HG02642 (cell line): ENCODE data around the gene CNTN5.
"Not testable (repeated sequence)": the region's sequence is repeated elsewhere in the genome, so short reads cannot be mapped to it uniquely, and the experiment has no call there.

Source experiments
- ATAC-seq: cut with Tn5 transposase; IDR thresholded peaks from one replicate; pipeline ENCODE4 v1.9.1; 2021; ENCODE audit warnings: mild to moderate bottlenecking; ENCODE audit not compliant: unreplicated experiment, poor library complexity

The CNTN5 gene

DNA sequence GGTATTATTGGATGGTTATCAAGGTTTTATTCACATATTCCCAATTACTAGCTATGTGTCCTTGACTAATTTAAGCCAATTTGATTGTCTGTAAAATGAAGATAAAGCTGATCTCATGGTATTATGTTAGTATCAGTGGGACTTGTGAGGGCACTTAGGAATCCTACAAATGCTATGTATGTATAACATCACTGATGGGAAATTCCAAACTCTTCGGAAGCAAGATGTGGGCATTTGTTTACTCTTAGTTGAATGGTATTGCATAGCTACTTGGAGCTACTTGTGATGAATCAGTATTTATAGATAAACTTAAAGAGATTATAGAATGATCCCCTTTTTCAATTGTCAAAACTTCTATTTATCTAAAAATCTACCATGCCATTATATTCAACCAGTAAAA is 239.9 kb downstream of the CNTN5 start:
- no peak for ATAC-seq

- no peak for ATAC-seq
These were observed 248.1 kb downstream of the CNTN5 start for GRCh38 chr11:99268886-99269285.

DNA sequence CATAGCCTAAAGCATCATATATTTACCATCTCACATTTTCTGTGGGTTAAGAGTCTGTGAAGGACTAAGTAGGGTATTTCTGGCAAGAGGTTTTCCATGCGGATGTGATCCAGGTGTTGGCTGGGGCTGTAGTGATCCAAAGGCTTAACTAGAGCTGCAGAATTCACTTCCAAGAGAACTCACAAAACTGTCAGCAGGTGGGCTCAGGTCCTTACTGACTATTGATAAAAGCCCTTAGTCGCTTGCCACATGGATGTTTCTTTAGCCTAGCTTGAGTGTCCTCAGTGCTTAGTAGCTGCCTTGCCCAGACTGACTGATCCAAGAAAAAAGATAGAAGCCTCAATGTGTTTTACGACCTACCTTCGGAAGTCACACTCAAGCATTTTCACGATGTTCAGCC is 250.8 kb downstream of the CNTN5 start:
- ATAC-seq = no peak

DNA sequence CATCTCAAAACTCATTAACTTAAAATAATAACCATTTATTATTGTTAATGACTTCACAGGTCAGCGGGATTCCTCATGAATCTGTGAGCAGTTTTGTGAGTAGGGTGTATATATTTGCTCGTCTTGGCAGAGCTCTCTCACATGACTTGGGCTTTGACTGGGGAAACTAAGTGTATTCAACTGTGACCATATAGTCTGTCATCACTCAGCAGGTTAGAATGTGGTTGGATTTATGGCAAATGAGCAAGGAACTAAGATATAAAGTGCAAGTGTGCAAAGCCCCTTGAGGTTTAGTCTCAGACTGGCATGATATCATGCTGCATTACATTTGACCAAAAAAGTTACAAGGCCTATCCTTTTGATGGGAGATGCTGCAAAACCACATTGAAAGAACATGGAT is 254.8 kb downstream of the CNTN5 start:
- no peak for ATAC-seq

DNA sequence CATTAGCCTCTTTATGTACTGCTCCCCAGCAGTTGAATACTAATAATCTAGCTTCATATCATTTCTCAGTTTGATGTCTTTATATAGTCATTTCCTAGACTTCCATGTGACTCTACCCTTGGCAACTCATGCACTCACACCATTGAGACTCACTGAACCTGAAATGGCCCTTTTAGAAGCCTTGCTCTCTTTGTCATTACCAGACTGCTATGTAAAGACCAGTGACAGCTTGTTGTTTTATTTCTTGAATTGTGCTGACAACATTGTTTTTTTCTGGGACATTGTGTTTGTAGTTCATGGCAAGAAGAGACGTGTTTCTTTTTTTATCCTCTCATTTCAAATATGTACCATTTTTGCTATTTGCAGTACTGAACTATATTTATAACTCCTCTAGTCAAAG is 256.5 kb downstream of the CNTN5 start:
- no peak for ATAC-seq

- ATAC-seq = no peak
These were observed 258.5 kb downstream of the CNTN5 start for GRCh38 chr11:99279266-99279665.

GRCh38 chr11:99281331-99281730 is 260.6 kb downstream of the CNTN5 start:
- no peak for ATAC-seq

DNA sequence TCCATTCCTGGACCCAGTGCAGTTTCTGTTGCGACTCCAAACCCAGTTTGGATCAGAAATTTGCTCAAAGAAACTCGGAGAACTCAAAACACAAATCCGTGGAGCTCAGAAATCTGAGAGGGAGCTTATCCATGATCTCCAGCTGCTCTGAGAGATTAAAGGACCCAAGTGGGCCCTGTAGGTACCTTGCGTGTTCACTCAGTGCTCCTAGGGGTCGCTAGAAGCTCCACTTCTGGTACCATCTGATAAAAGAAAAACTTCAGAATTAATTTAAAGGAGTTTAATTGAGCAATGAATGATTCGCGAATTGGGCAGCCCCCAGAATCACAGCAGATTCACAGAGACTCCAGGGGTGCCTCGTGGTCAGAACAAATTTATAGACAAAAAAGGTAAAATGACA is 277.2 kb downstream of the CNTN5 start:
- not testable (repeated sequence) for ATAC-seq

- ATAC-seq = no peak
These were observed 286.9 kb downstream of the CNTN5 start for GRCh38 chr11:99307510-99308088.

- ATAC-seq = no peak
These were observed 291.1 kb downstream of the CNTN5 start for GRCh38 chr11:99311870-99312269.

DNA sequence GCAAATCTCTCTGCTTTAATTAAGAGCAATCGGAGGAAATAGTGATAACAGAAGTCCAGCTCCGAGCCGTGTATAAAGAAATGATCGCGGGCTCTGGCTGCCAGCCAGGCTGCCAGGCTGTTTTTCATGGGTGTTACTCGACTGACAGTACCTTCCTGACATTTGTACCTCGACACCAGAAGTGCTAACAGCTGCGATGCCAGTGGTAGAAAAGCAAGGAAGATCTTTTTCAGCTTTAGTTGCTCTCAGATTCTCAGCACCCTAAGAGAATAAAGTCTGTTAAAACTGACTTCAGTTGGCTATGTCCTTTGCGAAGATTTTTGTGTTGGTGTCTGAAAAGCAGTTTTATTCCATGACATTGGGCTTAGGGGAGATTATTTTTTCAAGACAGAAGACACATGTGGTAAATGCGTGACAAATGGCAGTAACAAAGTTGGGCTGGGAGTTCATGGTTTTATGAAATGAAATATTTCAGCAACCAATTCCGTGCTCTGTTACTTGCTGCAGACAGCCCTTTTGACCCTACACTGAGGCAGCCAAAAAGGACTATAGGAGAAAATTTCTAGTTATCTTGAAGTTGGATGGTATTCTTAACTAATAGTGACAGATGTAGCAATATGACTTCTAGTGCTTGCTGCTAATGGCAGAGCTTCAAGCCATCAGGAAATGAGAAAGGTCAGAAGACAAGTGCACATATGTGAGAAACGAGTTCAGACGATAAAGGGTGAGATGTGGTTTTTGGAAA is 296.2 kb downstream of the CNTN5 start:
- no peak for ATAC-seq

- no peak for ATAC-seq
These were observed 300.1 kb downstream of the CNTN5 start for GRCh38 chr11:99320769-99321290.

GRCh38 chr11:99325847-99326246 is 305.1 kb downstream of the CNTN5 start:
- ATAC-seq = no peak

GRCh38 chr11:99327066-99327465 is 306.3 kb downstream of the CNTN5 start:
- ATAC-seq = no peak

DNA sequence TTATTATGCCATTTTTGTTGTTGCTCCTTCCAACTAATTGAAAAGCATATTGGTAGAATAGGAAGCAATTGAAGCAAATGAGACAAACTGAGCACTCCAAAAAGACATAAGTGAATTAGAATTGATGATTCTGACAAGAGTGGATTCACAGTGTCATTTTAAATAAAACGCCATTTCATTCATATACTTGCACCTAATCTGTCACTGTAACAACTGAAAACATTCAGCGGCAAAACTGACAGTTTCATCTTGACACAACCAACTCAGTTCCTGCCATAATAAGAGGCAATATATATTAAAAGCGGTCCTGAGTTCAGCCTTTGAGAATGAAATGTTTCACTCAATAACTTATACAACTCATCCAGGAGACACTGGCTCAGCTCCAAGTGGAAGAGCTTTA is 306.8 kb downstream of the CNTN5 start:
- no peak for ATAC-seq

DNA sequence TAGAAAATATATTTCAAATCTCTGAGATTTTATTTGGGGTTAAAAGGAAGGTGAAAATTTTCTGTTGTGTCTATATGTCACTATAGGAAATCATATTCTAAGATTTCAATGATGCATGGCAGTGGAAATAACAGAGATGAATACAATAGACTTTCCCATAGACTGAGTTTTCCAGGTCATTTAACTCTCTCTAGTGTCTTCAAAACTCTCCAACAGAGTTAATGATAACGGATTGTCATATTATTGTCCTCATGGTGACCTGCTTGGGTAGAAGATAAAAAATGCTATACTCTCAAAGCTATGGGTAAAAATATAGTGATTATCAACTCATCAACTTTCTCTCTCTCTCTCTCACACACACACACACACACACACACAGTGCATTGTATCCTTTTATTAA is 312.9 kb downstream of the CNTN5 start:
- ATAC-seq = no peak

GRCh38 chr11:99343117-99343516 is 322.4 kb downstream of the CNTN5 start:
- no peak for ATAC-seq

- ATAC-seq = no peak
These were observed 328.5 kb downstream of the CNTN5 start for GRCh38 chr11:99349151-99349673.

GRCh38 chr11:99351624-99352023 is 330.9 kb downstream of the CNTN5 start:
- ATAC-seq = no peak

GRCh38 chr11:99352642-99353041 is 331.9 kb downstream of the CNTN5 start:
- ATAC-seq = no peak

GRCh38 chr11:99366546-99366945 is 345.8 kb downstream of the CNTN5 start:
- ATAC-seq = no peak

DNA sequence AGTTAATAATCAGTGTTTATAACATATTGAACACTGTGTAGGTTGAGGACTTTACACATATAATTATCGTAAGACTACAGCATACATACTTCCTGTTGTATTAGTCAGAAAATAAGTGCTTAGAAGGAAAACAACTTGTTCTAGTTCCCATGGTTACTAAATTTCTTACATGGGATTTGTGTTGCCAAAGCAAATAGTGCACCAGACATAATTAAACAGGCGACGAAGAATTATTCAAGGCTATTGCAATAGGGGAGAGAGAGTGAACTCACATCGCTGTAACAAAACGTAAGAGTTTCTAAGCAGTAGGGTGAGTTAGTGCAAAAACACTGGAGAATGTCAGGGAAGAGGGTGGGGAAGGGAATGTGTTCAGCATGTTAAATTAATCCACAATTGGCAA is 347.8 kb downstream of the CNTN5 start:
- no peak for ATAC-seq
